DMS79 treated with DMSO at 0.1 percent for 48 hours (cell line): ENCODE data around the gene C1orf105.

ENCODE experiments used
- DNase-seq: peaks from one replicate; lab custom pipeline; 2025; lab: John Stamatoyannopoulos, UW

The C1orf105 gene

DNA sequence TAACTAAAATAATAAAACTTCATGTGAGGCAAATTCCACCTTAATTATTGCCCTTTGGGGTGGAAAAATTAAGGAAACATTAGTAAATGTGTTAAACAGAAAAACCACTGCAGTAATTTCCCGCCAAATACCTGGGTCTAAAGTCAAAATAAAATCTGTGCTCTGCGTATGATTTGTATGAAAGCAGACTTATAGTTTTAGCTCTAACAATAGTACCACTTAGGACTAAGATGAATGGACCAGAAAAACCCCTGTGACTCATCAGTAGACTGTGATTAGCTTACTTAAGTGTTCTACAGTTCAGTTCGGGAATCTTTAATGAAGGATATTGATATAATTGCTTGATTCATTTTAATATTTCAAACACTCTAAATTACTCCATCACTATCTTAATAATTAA lies 23.3 kb upstream of the C1orf105 start:
- no peak for DNase-seq

DNA sequence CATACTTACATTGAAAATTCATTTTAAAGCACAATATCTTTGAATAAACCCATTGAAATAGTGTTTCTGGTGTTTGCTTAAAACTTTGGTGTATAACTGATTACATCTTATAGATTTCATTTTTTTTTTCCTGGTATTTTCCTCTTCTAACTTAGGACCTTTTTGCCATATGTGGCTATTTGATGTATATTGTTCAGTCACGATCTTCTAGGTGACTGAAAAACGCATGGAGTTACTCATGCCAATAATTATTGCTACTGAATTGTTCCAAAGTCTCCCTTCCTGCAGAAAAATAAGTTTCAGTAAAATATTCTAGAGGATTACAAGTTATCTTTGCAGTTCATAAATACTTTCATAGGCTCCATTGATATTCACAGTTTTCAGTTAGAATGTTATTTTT lies 22.9 kb upstream of the C1orf105 start:
- DNase-seq, result no peak

DNA sequence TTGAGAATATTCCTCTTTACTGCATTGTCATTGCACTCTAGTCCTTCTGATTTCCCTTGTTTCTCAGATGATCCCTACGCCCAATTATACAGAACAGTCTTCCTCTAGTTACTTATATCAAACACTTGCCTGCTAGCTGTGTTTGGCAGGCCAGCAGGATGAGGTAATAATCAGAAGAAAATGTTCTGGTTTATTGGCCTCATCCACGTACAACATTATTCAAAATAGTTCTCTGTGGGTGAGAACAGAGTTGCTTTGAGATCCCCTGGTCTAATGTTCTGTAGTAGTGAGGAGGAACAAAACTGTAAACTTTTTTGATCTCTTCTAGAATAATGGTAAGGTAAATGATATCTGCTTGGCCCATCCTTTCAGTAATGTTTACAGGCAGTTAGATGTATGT lies 22.3 kb upstream of the C1orf105 start:
- no peak for DNase-seq

DNA sequence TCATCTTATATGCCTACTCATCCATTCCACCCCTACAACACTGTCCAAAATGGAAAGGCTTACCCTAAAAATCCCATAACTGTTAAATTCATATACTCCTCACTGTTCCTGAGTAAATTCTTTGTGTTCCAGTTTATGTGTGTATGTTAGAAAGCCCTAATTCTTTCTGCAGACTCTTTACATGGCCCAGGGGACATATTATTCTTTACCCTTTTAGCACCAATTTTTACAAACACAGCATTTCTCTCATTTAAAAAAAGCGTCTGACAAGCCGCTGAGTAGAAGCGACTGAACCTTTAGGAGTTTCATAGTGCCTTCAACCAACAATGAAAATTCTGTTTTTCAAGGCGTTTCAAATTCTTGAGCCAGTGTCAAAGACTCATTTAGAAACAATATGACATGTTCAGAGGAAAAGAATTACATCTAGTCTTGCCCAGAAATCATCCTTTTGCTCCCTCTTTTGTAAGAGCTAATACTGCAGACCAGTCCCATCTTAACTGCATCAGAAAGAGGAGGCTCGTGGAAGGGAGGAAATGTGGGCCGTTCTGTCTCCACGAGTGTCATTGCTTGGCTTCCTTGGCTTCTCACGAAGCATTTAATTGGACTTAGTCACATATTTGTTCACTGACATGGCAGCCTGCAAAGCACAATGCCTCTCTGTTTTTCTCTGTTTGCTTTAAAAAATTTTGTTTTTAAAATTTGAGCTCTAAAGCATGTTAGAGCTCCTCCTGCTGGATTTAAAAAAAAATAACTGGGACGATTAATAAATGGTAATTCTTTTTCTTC lies 21.3 kb upstream of the C1orf105 start:
- DNase-seq, result no peak

DNA sequence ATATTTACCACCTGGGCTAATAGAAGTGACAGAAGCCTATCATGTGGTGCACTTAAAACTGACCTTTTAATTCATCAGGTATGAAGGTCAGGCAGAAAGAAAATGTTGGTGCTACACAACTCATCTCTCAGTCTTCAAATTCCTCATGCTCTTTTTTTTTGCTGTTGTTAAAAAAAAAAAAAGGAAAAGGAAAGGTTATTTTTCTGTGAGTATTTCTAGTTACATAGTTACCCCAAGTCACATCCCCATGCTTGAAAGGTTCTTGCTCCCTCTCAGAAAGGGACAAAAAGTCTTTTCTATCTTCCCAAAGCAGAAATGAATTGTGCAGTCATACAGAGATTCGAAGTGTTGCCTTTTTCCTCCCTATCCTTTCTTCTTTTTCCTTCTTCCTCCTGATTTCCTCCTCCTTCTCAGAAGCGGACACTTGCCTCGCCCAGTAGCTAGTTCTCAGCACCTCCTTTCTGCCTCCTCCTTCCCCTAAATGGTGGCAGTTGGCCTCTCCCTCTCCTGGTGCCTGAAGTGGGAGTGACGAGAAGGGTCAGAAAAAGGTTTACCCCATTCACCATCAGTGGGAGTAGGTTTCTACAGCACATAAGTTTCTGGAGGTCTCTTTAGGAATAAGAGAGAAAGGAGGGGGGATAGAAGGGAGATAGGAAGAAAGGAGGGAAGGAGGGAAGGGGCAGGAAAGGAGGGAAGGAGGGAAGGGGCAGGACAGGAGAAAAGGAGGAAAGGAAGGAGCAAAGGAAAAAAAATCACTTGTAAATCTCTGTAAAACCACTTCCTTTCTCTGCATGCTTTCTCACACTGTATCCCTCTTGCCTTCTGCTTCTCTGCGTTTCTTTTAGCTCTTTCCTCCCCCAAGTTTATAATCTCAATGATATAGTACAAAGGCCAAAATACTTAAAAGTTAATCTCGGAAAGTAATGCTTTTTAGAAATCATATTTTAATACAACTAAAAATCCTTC lies 20.4 kb upstream of the C1orf105 start:
- no peak for DNase-seq

DNA sequence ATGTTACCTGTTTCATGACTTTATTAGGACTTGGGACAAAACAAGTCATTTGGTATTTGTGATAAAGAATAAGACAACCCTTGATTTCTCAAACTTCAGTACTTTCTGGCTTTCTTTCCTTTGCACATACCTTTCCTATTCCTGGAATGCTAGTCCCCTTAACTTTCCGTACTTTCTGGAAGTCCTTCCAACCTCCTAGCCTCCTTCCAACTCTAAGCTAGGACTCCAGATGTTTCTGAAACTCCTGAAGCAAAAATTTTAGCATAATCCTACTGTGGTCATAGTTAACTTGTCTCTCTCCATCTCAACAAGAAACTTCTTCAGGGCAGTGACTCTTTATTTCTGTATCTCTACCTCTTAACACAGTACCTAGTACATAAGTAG lies 19.8 kb upstream of the C1orf105 start:
- DNase-seq, result no peak

DNA sequence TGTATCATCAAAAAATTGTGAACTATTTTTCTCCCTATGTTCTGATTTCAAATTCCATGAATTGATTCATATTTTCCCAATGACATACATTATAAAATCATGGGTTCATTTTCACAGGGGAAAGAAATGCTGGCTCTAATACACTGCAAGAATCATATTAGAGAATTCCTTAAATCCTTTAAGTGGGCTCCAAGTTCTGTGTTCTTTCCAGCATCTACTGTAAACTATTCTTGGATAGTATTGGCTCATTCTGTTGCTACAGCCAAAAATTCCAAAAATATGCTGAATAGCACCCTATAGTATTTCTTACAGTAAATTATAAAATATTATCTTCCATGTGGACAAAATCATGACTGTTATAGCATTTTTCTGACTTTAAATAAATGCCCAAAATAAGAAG lies 19.0 kb upstream of the C1orf105 start:
- no peak for DNase-seq

DNA sequence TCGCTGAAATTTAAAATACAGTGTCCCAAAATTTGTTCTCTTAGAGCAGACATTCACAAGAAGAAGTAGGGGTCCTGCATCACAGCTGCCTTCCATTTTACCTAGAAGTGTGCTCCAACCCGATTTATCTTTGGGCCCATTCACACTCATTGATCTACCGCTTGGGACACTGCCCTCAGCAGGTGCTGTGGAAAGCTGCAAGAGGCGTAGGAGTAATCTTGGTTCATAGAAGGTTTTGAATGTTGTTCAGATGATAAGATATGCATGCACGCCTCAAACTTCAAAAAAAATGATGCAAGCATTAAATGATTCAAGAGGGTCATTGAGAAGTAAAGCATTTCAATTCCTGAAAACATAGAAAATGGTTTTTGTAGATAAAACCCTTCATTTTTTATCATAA lies 18.6 kb upstream of the C1orf105 start:
- DNase-seq, result no peak

DNA sequence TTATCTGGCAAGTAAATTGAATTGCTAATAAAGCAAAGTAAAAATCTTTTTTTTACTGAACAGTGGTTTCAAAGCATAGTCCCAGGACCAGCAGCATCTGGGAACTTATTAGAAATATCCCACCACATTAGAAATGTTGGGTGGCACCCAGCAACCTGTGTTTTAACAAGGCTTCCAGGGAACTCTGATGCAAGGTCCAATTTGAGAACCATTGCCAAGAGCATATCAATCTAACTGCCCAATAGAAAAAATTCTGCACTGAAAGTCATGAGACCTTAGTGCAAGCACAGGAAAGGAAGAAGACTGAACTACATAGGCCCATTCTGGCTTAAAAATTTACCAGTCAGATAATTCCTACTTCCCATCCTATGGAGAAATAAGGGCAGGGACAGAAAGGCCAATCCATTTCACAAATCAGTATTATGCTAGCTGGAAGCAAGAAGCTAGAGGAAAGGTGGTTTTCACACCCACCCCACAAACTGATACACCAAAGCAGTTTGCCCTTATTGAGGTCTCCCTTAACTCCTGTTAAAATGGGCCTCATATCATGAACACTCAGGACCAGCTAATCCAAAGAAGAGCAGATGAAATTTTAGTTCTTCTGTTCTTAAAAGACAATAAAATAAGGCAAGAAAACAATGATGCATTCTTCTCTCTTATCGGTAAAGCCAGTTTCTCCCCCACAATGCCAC lies 17.5 kb upstream of the C1orf105 start:
- DNase-seq, result no peak

DNA sequence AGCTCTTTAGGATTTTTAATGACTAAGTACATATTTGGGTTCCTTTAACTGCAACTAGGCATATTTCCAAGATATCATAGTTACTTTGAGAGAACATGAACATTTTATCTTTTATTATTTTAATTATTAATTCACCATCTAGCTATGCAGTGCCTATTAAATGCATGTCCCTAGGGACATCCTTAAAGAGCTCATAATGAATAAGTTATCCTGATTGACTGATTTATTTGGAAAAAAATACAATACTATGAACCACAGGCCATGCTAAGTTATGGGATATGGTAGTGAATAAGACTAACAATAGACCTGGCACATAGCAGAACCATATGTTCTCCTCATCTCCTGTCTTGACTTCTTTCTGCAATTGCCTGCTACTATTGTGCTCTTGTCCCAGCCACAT lies 16.4 kb upstream of the C1orf105 start:
- DNase-seq, result no peak

DNA sequence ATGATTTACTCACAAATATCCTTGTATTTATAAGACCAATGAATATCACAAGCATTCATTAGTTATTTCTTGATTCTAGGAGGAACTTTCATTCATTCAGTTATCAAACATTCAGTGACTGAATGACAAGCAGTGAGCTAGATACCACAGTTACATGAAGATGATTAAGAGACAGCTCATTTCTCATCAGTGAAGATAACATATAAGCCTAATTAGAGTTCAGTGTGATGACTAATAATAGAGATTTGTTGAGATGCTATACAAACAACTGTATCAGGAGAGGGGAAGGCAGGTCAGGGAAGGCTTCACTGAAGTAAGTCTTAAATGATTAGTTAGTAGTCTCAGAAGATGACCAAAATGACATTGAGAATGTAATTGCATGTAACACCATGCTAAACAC lies 14.6 kb upstream of the C1orf105 start:
- DNase-seq, result no peak

DNA sequence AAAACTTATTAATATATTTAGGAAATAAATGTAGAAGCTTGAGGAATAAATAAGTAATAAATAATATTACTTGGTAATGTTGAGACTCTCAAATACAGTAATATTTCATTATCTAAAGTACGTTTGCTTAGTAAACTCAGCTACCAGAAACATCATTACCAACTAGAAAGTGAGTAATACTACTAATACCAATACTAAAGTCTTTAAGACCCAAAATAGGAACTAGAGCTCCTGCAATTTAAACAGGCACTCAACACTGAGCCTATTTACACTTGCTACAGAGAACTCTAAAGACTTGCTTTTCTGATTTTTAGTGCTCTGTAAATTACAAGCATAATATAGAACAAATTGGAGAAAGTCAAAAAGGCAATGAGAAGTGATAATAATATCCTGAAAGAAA lies 13.5 kb upstream of the C1orf105 start:
- no peak for DNase-seq

DNA sequence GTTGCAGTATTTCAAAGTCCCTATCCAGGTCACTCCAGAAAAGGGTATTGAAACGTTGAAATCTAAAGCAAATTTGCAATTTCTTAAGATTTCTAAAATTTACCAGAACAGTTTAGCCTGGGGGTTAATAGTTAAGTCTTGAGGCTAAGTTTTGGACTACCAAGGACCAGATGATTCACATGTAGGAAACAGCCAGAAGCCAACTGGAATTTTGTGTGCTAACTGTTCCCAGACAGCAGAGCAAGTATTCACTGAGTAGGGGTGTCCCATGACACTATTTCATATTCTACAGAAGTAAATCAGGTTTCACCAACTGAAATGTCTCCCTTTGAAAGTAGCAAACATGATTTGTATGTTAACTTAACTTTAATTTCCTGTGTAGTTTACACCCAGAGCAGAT lies 11.5 kb upstream of the C1orf105 start:
- no peak for DNase-seq

DNA sequence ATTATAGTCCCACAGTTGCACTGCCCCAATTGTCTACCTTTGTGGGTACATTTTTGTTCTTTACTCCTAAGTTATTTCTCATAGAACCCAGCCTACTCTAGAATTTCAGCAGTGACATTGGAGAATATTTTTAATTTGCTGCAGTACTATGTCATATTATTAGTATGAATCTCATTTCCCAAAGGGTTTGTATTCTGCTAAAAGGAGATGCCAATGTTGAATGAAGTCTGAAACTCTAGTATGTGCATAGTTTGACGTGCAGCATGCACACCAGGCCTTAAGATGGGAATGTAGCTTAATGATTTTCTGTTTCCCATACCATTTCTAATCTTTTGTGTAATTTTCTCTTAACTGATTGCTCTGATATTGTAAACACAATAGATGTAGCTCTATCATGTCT lies 10.5 kb upstream of the C1orf105 start:
- no peak for DNase-seq

DNA sequence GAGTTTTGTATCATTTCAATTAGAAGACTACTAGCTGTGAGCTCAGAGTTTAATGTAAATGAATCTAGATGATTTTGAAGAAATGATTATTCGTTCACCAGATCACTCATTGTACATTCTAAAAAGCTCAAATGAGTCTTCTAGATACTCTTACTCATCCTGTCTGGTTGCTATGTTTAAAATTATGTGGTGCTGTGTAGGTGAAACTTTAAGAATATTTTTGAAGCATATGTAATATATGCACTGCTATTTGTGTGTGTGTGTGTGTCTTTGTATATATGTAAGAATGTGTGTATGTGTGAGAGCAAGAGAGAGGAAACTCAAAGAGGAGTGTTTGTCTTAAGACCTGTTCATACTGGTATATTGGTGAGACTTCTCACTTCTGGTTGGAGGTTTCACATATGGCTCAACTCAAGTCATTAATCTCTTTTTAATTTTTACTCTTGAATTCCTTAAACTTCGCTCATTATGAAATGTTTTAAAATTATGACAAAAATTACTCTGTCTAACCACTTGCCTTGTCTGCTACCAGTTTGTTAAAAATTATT lies 8.6 kb upstream of the C1orf105 start:
- no peak for DNase-seq

DNA sequence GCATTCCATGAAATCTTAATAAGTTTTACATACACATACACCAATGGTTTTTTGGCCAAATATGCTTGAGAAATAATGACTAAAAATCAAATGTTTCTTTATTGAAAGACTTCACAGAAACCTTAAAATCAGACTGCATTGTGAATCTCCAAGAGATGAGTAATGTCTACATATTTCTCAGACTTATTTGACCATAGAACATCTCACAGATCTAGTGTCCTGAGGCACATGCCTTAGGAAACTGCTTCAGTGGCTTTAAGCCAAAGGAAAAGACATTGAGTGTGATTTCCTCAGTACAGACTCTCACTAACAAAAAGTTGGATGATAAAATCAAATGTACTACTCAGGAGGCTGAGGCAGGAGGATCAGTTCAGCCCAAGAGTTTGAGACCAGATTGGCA lies 6.2 kb upstream of the C1orf105 start:
- DNase-seq, result no peak

DNA sequence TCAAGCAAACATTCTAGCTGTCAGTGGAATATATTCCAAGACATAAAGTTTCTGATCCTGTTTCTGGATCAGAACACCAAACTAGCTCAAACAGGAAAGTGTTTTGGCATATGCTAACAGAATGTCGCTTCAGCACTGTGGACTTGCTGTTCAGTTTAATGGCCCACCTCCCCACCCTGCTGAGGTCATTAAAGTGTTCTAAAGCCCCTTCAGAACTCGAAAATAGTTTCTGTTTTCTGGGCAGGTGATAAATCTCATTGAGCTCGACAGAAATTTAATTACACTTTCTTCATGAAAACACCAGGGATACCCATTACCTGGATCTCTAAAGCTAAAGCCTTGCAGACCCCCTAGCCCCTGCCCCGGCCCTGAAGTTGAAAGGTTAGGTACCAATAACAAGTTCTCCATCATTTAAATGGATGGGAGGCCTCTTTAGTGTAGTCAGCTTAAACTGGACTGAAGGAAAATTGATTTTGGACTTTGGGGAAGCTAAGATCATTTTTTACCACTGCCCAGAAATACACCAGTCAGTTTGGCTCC lies 3.9 kb upstream of the C1orf105 start:
- DNase-seq, result no peak

DNA sequence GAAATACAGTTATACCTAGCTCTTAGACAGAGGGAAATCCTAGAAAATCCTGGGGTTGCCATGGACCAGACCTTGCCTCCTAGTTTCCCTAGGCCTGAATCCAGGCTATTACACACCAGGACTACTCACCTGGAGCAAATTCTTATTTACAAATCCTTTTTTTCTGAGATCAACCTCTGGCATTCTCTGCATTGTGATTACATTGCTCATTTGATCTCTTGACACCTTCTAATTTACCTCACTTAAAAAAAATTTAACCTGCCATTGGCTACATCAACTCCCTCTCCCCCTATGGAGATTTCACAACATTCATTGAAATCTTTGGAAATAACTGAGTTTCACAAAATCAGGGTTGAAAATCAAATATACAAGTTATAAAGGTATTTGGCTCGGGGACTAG lies 2.9 kb upstream of the C1orf105 start:
- DNase-seq, result no peak

DNA sequence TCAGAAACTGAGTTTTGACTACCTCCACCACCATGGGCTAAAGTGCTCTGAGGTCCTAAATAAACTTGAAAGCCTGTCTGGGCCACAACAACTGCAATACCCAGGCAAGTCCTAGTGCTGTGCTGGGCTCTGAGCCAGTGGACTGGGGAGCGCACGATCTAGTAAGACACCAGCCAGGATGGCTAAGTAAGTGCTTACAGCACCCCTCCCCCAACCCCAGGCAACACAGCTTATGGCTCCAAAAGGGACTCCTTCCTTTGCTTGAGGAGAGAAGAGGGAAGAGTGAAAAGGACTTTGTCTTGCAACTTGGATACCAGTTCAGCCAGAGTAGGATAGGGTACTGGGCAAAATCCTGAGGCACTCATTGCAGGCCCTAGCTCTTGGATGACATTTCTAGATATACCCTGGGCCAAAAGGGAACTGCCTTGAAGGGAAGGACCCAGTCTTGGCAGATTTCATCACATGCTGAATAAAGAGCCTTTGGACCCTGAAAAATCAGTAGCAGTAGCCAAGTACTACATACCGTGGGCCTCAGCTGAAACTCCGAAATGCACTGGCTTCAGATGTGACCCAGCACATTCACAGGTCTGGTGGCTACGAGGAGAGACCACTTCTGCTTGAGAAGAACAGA lies 1.6 kb downstream of the C1orf105 start:
- no peak for DNase-seq

DNA sequence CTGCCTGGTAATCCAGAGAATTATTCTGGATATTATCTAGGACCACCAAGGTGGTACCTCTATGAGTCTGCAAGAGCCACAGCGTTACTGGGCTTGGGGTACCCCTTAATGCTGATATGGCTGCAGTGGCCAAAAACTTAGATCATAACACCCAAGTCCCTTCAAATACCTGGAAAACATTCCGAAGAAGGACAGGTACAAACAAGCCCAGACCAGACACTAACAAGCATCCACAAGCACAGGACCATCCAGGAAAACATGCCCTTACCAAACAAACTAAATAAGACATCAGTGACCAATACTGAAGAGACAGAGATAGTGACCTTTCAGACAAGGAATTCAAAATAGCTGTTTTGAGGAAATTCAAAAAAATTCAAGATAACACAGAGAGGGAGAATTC lies 2.9 kb downstream of the C1orf105 start:
- DNase-seq, result no peak

DNA sequence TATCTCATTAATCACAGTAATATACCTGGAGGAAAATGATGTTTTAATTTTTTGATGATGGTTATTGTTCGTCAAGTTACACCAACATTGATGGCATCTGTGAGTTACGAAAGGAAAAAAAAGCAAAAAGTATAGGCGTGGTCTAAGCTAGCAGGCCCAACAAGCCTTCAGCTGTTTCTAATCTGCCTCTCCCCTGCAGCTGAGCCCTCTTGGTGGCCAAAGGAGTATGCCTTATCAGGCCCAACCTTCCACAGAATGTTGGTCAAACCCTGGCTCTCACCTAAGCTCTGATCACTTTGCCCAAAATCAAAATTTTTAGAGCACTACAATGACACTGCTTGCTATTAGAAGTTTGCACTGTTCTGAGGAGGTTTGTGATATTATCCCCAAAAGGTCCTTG lies 4.9 kb downstream of the C1orf105 start:
- no peak for DNase-seq

DNA sequence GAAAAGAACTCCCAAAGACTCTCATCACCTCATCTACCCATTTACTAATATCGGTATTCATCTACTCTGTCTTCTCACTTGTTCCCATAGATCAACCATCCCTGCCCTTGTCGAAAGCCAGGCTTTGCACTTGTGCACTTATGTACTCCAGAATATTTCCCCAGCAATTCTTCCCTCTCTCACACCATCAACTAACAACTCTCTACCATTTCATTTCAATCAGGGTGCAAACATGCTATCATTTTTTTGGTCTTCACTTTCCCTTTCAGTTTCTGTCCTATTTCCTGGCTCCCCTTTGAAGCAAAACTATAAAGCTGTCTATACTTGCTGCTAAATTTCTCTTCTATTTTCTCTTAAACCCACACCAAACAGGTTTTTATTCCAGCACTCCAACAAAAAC lies 6.7 kb downstream of the C1orf105 start:
- DNase-seq, result no peak
